PC-3 (cell line): ENCODE data around the gene MYO7A. TPM values are rescaled to one million over a fixed set of nuclear protein-coding genes. Genes with fewer than 3 reads are reported as not detected.

Source experiments
- ATAC-seq: fragments of 200-7000 bp; cut with Tn5 transposase; 2 replicates; pipeline ENCODE4 v1.9.1; 2020; ENCODE audit warnings: mild to moderate bottlenecking, moderate library complexity
- BruUV-seq: library from RNA; stranded (reverse); fragments of 400-500 nt; replicated peaks from 2 replicates; lab custom pipeline; 2021; lab: Mats Ljungman, UMichigan
- CTCF ChIA-PET: fragments of 300-600 bp; sonication (Branson Sonifier 250); formaldehyde crosslinking; loops from one replicate; lab custom pipeline; 2022; ENCODE audit warnings: antibody characterized with exemption; lab: Charles Lee
- POLR2A ChIA-PET: fragments of 300-600 bp; sonication (Branson Sonifier 250); formaldehyde crosslinking; loops from one replicate; lab custom pipeline; 2022; ENCODE audit warnings: antibody characterized with exemption; ENCODE audit not compliant: unreplicated experiment; lab: Charles Lee
- DNase-seq: peaks from one replicate; pipeline ENCODE4 v3.0.0-alpha.2; 2015
- H2AFZ ChIP-seq: fragments of 300-600 bp; sonication (generic); 2 replicates; pipeline ENCODE4 v1.6.0; 2016; ENCODE audit warnings: antibody characterized with exemption, low read length
- H3F3A ChIP-seq: fragments of 300-600 bp; sonication (generic); one replicate; pipeline ENCODE4 v1.6.0; 2017; ENCODE audit warnings: antibody characterized with exemption, low read length, control low read depth, mild to moderate bottlenecking; ENCODE audit not compliant: unreplicated experiment
- H3K27ac ChIP-seq: fragments of 300-600 bp; sonication (generic); 2 replicates; pipeline ENCODE4 v1.5.1; 2016; ENCODE audit warnings: mild to moderate bottlenecking, low read length
- H3K27me3 ChIP-seq: fragments of 300-600 bp; sonication (generic); 2 replicates; pipeline ENCODE4 v1.6.1; 2016; ENCODE audit warnings: low read length, mixed read lengths
- H3K36me3 ChIP-seq: fragments of 300-600 bp; sonication (generic); 2 replicates; pipeline ENCODE4 v1.6.1; 2016; ENCODE audit warnings: low read depth, mixed run types, low read length, mixed read lengths
- H3K4me1 ChIP-seq: fragments of 300-600 bp; sonication (generic); 2 replicates; pipeline ENCODE4 v1.5.1; 2016; ENCODE audit warnings: low read length; ENCODE audit not compliant: insufficient read depth
- H3K4me2 ChIP-seq: fragments of 300-600 bp; sonication (generic); 2 replicates; pipeline ENCODE4 v1.6.0; 2016; ENCODE audit warnings: low read length
- H3K4me3 ChIP-seq: fragments of 300-600 bp; sonication (generic); 2 replicates; pipeline ENCODE4 v1.5.1; 2016; ENCODE audit warnings: mild to moderate bottlenecking, low read length, mixed read lengths
- H3K79me2 ChIP-seq: fragments of 300-600 bp; sonication (generic); 2 replicates; pipeline ENCODE4 v1.6.1; 2017; ENCODE audit warnings: low read length, mixed read lengths
- H3K9ac ChIP-seq: fragments of 300-600 bp; sonication (generic); 2 replicates; pipeline ENCODE4 v1.6.0; 2016; ENCODE audit warnings: mild to moderate bottlenecking, low read length
- H3K9me2 ChIP-seq: fragments of 300-600 bp; sonication (generic); replicated peaks from 2 replicates; pipeline ENCODE4 v1.6.1; 2016; ENCODE audit warnings: mixed run types, low read length, mixed read lengths
- H3K9me3 ChIP-seq: fragments of 300-600 bp; sonication (generic); 2 replicates; pipeline ENCODE4 v1.6.1; 2016; ENCODE audit warnings: low read length, mixed read lengths
- H4K20me1 ChIP-seq: fragments of 300-600 bp; sonication (generic); 2 replicates; pipeline ENCODE4 v1.6.1; 2016; ENCODE audit warnings: low read length, mixed read lengths
- CTCF ChIP-seq: fragments of 300-600 bp; sonication (generic); conservative IDR thresholded peaks from 2 replicates; pipeline ENCODE4 v1.5.1; 2017; ENCODE audit warnings: antibody characterized with exemption, low read depth, mild to moderate bottlenecking, low read length
- EZH2 ChIP-seq: fragments of 300-600 bp; sonication (generic); IDR thresholded peaks from one replicate; pipeline ENCODE4 v1.6.1; 2017; ENCODE audit warnings: antibody characterized with exemption, mild to moderate bottlenecking, low read length; ENCODE audit not compliant: unreplicated experiment
- EZH2phosphoT487 ChIP-seq: fragments of 300-600 bp; sonication (generic); IDR thresholded peaks from 2 replicates; pipeline ENCODE4 v1.6.1; 2018; ENCODE audit warnings: mild to moderate bottlenecking, antibody characterized with exemption, low read length, borderline replicate concordance
- intact Hi-C: fragments of 100-400 bp; cut with micrococcal nuclease; formaldehyde crosslinking; loops from 2 replicates; pipeline ENCODE4 v1.9.0; 2023
- total RNA-seq: library from RNA; depleted of rRNA; stranded (reverse); fragments of >200 nt; gene quantifications from 2 replicates; pipeline ENCODE4 v1.2.3, GENCODE V29; 2014

MYO7A gene
- total RNA-seq, 1 experiment from 2014 or later: 0.66 TPM

GRCh38 chr11:77100166-77101042, 27.6 kb upstream of the MYO7A start:
- ATAC-seq: no peak
- Histone ChIP-seq H3K9ac (no peak overlapping the region), H3K9me3 (no peaks in the 10 kb centered on the region), H3K4me1 (no peaks in the 10 kb centered on the region), H3K27ac (no peak overlapping the region), H3K9me2 (no peaks in the 10 kb centered on the region), H3K4me2 (no peak overlapping the region), H3K36me3 (no peaks in the 10 kb centered on the region), H4K20me1 (no peaks in the 10 kb centered on the region), H3K27me3 (no peaks in the 10 kb centered on the region), H3F3A (no peaks in the 10 kb centered on the region), H3K4me3 (no peak overlapping the region), H3K79me2 (no peaks in the 10 kb centered on the region), H2AFZ (no peak overlapping the region)
- no TSS peak for BruUV-seq
- DNase-seq: no peak
- POLR2A ChIA-PET: no interaction called here
- CTCF ChIA-PET: interaction anchor here (0.5 kb wide), 1 partner anchor 37 kb away, joined by 4 read pairs; no protein-coding TSS in a partner anchor
- TF ChIP-seq EZH2phosphoT487: no peak
- TF ChIP-seq CTCF: no peak
- TF ChIP-seq EZH2: no peak
- intact Hi-C loops: no loop called here

- ATAC-seq (peak; percentile 54), DNase-seq (peak; percentile 68)
- H3K9me3 ChIP-seq: no peaks in the 10 kb centered on the region
- no peaks in the 10 kb centered on the region for H4K20me1 ChIP-seq
- no peak overlapping the region for H3K4me2 ChIP-seq
- no peak overlapping the region for H2AFZ ChIP-seq
- POLR2A ChIA-PET: no interaction called here
- no peak overlapping the region for H3K9ac ChIP-seq
- no peaks in the 10 kb centered on the region for H3K79me2 ChIP-seq
- TF ChIP-seq CTCF (peak; percentile 85), EZH2 (no peak)
- H3K9me2 ChIP-seq: no peaks in the 10 kb centered on the region
- BruUV-seq: no TSS peak
- intact Hi-C loops: no loop called here
- no peak overlapping the region for H3K27ac ChIP-seq
- H3F3A ChIP-seq: no peaks in the 10 kb centered on the region
- H3K4me1 ChIP-seq: peaks cover 3% of the 10 kb centered on the region; the same call in 1 of the 2 replicates
- CTCF ChIA-PET: interaction anchor here (0.5 to 0.7 kb wide), 4 partner anchors 10 to 1641 kb away, joined by 3 to 8 read pairs (median 4); no protein-coding TSS in a partner anchor
- no peaks in the 10 kb centered on the region for H3K27me3 ChIP-seq
- no peak overlapping the region for H3K4me3 ChIP-seq
- no peaks in the 10 kb centered on the region for H3K36me3 ChIP-seq
These were observed 27.0 kb upstream of the MYO7A start for GRCh38 chr11:77101043-77101537.
